Thoracic aorta (tissue), 2 donors: ENCODE data around the gene MAEA. TPM values are rescaled to one million over a fixed set of nuclear protein-coding genes. Genes with fewer than 3 reads are reported as not detected.

ENCODE experiments used
- ATAC-seq: fragments of 150-250 bp; one replicate; pipeline ENCODE4 v1.8.0; 2017; ENCODE audit warnings: low read depth; ENCODE audit not compliant: insufficient number of reproducible peaks, low FRiP score
- DNase-seq: peaks from one replicate; pipeline ENCODE4 v3.0.0-alpha.2; 2020; ENCODE audit warnings: low spot score
- H3K27ac ChIP-seq, 2 donors: fragments of 200-600 bp; sonication (generic); 1 replicate in 1 of 2; 2 replicates in 1 of 2; pipeline ENCODE4 v1.5.1; 2016; ENCODE audit warnings: mild to moderate bottlenecking in 2 of 2, moderate library complexity in 2 of 2
- H3K27me3 ChIP-seq: fragments of 200-600 bp; sonication (generic); replicated peaks from 2 replicates; pipeline ENCODE4 v1.6.0; 2016; ENCODE audit warnings: mild to moderate bottlenecking; ENCODE audit not compliant: insufficient read depth
- H3K36me3 ChIP-seq: fragments of 200-600 bp; sonication (generic); one replicate; pipeline ENCODE4 v1.5.1; 2016
- H3K4me1 ChIP-seq, 2 donors: fragments of 200-600 bp; sonication (generic); 1 replicate in 1 of 2; 2 replicates in 1 of 2; pipeline versions ENCODE4 v1.5.1 to v1.6.0; 2016; ENCODE audit warnings: low read depth in 2 of 2, mild to moderate bottlenecking in 1 of 2; ENCODE audit not compliant: control insufficient read depth in 1 of 2
- H3K4me3 ChIP-seq: fragments of 200-600 bp; sonication (generic); 2 replicates; pipeline ENCODE4 v1.5.1; 2016; ENCODE audit warnings: mild to moderate bottlenecking
- H3K9me3 ChIP-seq: fragments of 200-600 bp; sonication (generic); 2 replicates; pipeline ENCODE4 v1.5.1; 2016
- total RNA-seq, 2 donors: library from RNA; depleted of rRNA; stranded (reverse); fragments of >200 nt; gene quantifications; one replicate each; pipeline versions ENCODE4 v1.1.0 to v1.2.3, GENCODE V29; 2016
- TF ChIP-seq, protein P1 (sequence below): fragments of 200-600 bp; sonication (generic); IDR thresholded peaks from one replicate; pipeline ENCODE4 v1.5.1; 2019; ENCODE audit warnings: antibody characterized with exemption

Gene MAEA
- total RNA-seq, 2 donors from 2014 or later: 53.7 to 83.8 TPM

- TF ChIP-seq, protein P1, sequence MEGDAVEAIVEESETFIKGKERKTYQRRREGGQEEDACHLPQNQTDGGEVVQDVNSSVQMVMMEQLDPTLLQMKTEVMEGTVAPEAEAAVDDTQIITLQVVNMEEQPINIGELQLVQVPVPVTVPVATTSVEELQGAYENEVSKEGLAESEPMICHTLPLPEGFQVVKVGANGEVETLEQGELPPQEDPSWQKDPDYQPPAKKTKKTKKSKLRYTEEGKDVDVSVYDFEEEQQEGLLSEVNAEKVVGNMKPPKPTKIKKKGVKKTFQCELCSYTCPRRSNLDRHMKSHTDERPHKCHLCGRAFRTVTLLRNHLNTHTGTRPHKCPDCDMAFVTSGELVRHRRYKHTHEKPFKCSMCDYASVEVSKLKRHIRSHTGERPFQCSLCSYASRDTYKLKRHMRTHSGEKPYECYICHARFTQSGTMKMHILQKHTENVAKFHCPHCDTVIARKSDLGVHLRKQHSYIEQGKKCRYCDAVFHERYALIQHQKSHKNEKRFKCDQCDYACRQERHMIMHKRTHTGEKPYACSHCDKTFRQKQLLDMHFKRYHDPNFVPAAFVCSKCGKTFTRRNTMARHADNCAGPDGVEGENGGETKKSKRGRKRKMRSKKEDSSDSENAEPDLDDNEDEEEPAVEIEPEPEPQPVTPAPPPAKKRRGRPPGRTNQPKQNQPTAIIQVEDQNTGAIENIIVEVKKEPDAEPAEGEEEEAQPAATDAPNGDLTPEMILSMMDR: no peak
- no peaks in the 10 kb centered on the region for H3K27me3 ChIP-seq
Observed at GRCh38 chr4:1348746-1349145, 59.1 kb downstream of the MAEA start.

GRCh38 chr4:1349359-1350168 is 59.9 kb downstream of the MAEA start:
- Histone ChIP-seq H3K9me3 (no peaks in the 10 kb centered on the region), H3K36me3 (peaks cover 10% of the 10 kb centered on the region), H3K4me1 (peaks cover 8 to 25% of the 10 kb centered on the region in 2 donors), H3K27ac (no peak overlapping the region), H3K27me3 (no peaks in the 10 kb centered on the region), H3K4me3 (no peak overlapping the region)
- DNase-seq (no peak), ATAC-seq (no peak)
- TF ChIP-seq, protein P1: no peak

More at GRCh38 chr4:1348746-1349145, 59.1 kb downstream of the MAEA start:
- peaks cover 10% of the 10 kb centered on the region for H3K36me3 ChIP-seq
- H3K4me3 ChIP-seq: no peak overlapping the region
- H3K27ac ChIP-seq: no peak overlapping the region
- H3K9me3 ChIP-seq: no peaks in the 10 kb centered on the region
- DNase-seq (no peak), ATAC-seq (no peak)
- peaks cover 8 to 25% of the 10 kb centered on the region in 2 donors for H3K4me1 ChIP-seq

DNA sequence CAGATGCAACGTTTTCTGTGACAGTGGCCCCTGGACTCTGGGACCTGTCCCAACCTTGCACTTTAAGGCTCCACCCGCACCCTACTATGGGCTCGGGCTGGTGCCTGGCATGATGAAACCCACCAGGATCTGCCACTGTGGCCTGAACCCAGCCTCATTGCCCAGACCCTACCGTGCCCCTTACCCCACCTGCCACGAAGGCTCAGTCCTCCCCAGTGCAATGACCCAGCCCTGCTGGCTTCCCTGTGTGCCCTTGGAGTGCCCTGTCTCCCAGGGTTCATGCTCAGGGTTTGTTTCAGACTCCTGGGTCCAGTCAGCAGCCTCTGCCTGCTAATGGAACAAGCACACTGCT is 60.5 kb downstream of the MAEA start:
- ATAC-seq (no peak), DNase-seq (no peak)
- no peak overlapping the region for H3K27ac ChIP-seq
- TF ChIP-seq, protein P1: no peak
- no peak overlapping the region for H3K4me3 ChIP-seq
- no peaks in the 10 kb centered on the region for H3K27me3 ChIP-seq
- H3K4me1 ChIP-seq: peaks cover 8 to 25% of the 10 kb centered on the region in 2 donors
- no peaks in the 10 kb centered on the region for H3K9me3 ChIP-seq
- peaks cover 13% of the 10 kb centered on the region for H3K36me3 ChIP-seq

GRCh38 chr4:1351854-1352566 is 62.3 kb downstream of the MAEA start:
- Histone ChIP-seq H3K9me3 (no peaks in the 10 kb centered on the region), H3K27ac (no peak overlapping the region), H3K27me3 (no peaks in the 10 kb centered on the region), H3K4me1 (peaks cover 4 to 17% of the 10 kb centered on the region in 2 donors), H3K36me3 (peaks cover 19% of the 10 kb centered on the region), H3K4me3 (no peak overlapping the region)
- peak; percentile 55 for DNase-seq
- ATAC-seq: no peak
- TF ChIP-seq, protein P1: peak; percentile 94

DNA sequence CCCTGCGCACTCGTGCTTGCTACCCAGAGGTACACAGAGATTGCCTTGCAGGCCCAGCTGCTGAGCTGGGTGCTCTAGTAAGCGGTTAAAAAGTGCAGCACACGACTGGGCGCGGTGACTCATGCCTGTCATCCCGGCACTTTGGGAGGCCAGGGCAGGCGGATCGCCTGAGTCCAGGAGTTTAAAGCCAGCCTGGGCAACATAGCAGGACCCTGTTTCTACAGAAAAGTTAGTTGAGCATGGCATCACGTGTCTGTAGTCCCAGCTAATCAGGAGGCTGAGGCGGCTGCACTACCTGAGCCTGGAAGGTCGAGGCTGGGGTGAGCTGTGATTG is 62.8 kb downstream of the MAEA start:
- TF ChIP-seq, protein P1: no peak
- peaks cover 4 to 17% of the 10 kb centered on the region in 2 donors for H3K4me1 ChIP-seq
- DNase-seq (no peak), ATAC-seq (no peak)
- H3K36me3 ChIP-seq: peaks cover 19% of the 10 kb centered on the region
- H3K27ac ChIP-seq: no peak overlapping the region
- H3K4me3 ChIP-seq: no peak overlapping the region
- H3K9me3 ChIP-seq: no peaks in the 10 kb centered on the region
- H3K27me3 ChIP-seq: no peaks in the 10 kb centered on the region
